GM10248 (cell line): ENCODE data around the gene GORAB.

ENCODE experiments used
- CTCF ChIA-PET: fragments of 300-600 bp; sonication (Branson Sonifier 250); formaldehyde crosslinking; extraction: SDS; loops from one replicate; lab custom pipeline; 2021; ENCODE audit warnings: antibody characterized with exemption; lab: Yijun Ruan, JAX
- POLR2A ChIA-PET: fragments of 350-650 bp; sonication (Branson Sonifier 250); formaldehyde crosslinking; extraction: SDS; loops from one replicate; lab custom pipeline; 2020; ENCODE audit warnings: antibody characterized with exemption; lab: Yijun Ruan, JAX
- DNase-seq: peaks from one replicate; pipeline ENCODE4 v3.0.0; 2012; ENCODE audit errors: extremely low spot score
- TF ChIP-seq, protein P1 (sequence below): IDR thresholded peaks from 2 replicates; pipeline ENCODE4 v1.5.1; 2012; ENCODE audit warnings: mild to moderate bottlenecking, low read depth; ENCODE audit errors: extremely low read depth, missing control alignments, control extremely low read depth

The GORAB gene

DNA sequence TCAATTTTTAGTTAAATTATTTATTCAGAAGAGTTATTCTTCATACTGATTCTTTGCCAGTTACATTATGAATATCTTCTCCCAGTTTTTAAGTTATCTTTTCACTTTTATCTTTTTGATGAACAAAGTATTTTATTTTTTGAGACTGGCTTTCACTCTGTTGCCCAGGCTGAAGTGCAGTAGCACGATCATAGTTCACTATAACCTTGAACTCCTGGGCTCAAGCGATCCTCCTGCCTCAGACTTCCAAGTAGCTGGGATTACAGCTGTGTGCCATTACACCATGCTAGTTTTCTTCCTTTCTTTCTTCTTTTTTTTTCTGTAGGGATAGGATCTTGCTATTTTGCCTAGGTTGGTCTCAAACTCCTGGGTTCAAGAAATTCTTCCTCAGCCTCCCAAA is 3.5 kb downstream of the GORAB start:
- TF ChIP-seq, protein P1, sequence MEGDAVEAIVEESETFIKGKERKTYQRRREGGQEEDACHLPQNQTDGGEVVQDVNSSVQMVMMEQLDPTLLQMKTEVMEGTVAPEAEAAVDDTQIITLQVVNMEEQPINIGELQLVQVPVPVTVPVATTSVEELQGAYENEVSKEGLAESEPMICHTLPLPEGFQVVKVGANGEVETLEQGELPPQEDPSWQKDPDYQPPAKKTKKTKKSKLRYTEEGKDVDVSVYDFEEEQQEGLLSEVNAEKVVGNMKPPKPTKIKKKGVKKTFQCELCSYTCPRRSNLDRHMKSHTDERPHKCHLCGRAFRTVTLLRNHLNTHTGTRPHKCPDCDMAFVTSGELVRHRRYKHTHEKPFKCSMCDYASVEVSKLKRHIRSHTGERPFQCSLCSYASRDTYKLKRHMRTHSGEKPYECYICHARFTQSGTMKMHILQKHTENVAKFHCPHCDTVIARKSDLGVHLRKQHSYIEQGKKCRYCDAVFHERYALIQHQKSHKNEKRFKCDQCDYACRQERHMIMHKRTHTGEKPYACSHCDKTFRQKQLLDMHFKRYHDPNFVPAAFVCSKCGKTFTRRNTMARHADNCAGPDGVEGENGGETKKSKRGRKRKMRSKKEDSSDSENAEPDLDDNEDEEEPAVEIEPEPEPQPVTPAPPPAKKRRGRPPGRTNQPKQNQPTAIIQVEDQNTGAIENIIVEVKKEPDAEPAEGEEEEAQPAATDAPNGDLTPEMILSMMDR = no peak
- ChIA-PET CTCF (no interaction called here), POLR2A (no interaction called here)
- DNase-seq = no peak

DNA sequence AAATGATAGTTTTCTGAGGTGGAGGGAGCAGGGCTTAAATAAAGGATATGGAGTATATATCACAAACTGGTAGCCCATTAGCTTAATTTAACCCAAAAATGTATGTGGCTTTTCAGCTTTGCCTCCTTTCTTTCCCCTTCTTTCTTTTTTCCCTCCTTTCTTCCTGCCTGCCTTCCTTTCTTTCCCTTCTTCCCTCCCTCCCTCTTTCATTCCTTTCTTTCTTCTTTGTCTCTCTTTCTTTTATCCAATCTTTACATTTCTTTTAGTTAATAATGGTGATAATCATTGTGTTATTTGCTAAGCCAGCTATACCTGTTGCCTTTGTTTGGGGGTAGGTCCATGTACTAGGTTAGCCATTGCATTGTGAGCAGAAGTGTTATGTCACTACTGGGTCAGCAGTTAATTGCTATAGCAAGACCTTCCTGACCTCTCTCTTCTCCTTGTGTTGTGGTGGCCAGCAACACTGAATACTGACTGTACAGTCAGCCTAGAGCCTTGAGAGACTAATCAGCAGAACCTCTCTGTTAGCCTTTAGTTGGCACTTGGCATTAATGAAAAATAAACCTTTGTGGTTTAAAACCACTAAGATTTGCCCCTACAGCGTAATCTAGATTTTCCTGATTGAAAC is 5.1 kb downstream of the GORAB start:
- TF ChIP-seq, protein P1 = no peak
- no peak for DNase-seq
- CTCF ChIA-PET = no interaction called here
- POLR2A ChIA-PET = no interaction called here

DNA sequence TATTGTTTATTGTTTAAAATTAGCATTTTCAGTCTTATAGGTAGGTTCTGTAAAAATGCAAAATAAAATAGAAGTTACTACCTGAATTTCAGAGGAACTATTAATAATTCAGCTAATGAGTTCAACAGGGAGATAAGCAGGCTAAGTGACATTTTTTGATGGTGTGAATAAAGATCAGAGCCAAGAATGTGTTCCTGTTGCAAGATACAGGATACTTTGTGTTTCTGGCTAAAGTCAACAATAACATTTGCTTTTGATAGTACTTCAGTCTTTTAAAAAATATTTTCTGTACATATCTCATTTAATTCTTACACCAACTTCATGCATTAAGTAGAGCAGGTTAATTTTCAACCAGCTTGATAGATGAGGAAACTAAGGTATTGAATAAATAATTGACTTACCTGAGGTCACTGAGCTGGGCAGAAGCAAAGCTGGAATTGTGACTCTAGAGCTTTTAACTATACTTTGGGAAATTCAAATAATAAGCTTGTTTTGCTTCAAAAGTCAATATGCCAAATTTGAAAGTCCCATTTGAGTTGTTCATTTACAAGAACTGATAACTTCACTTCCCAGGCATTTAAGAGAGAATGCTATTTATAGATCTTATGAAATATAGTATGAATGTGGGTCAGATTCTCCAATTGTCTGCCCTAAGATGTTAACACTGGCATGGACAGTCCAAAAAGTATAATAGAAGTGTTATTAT is 6.0 kb downstream of the GORAB start:
- ChIA-PET POLR2A (no interaction called here), CTCF (interaction anchor here (1.1 to 2.2 kb wide), 2 partner anchors 10 to 14 kb away, joined by 3 to 4 read pairs; no protein-coding TSS in a partner anchor)
- DNase-seq = no peak
- TF ChIP-seq, protein P1 = no peak

DNA sequence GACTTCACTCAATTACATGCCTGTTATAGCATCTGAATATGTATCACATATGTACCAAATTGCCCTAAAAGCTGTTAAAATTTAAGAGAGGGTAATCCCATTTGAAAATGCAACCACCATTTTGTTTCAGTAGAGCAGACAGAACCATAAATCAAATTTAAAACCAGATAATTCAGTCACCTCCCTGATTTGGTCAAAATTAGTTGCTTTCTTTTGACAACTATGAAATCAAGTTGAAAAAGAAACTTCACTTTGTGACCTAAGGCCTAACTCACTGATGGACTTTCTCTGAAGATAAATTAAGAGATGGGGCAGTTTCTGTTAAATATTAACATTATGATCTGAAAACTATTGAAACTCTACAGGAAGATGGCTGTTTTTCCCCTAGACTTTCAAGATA is 6.7 kb downstream of the GORAB start:
- DNase-seq = no peak
- ChIA-PET POLR2A (no interaction called here), CTCF (interaction anchor here (1.1 to 2.2 kb wide), 2 partner anchors 11 to 13 kb away, joined by 3 to 4 read pairs; no protein-coding TSS in a partner anchor)
- TF ChIP-seq, protein P1 = no peak

DNA sequence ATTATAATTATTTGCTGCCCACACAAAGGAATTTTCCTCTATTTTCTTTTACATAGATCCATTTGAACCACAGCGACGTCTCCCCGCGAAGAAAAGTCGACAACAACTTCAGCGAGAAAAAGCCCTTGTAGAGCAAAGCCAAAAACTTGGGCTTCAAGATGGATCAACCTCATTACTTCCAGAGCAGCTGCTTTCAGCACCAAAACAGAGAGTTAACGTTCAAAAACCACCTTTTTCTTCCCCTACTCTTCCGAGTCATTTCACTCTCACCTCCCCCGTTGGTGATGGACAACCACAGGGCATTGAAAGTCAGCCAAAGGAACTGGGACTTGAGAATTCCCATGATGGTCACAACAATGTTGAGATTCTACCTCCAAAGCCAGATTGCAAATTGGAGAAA is 7.2 kb downstream of the GORAB start:
- no peak for DNase-seq
- TF ChIP-seq, protein P1 = no peak
- CTCF ChIA-PET = interaction anchor here (1.1 to 2.2 kb wide), 2 partner anchors 12 to 13 kb away, joined by 3 to 4 read pairs; no protein-coding TSS in a partner anchor
- POLR2A ChIA-PET = no interaction called here

DNA sequence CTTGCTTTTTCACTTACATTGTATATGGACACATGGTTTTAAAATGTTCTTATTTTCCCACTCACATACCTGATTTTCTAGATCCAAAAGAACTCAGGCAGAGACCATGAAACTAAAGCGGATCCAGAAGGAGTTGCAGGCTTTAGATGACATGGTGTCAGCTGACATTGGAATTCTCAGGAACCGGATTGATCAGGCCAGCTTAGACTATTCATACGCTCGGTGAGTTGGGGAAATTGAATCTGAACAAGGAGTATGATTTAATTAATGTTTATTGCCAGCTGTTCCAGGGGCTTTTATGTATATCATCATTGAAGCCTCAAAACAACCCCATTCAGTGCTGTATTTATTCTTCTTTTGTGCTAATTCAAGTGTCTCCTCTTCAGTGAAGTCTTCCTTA is 12.7 kb downstream of the GORAB start:
- TF ChIP-seq, protein P1 = no peak
- no peak for DNase-seq
- ChIA-PET CTCF (interaction anchor here (1.1 kb wide), 1 partner anchor 12 kb away, joined by 4 read pairs; the partner anchor contains the start of gene GORAB), POLR2A (no interaction called here)
